HG03196 (cell line): Measurements from ENCODE around the gene PRKCE.

ENCODE experiments used
- ATAC-seq: cut with Tn5 transposase; IDR thresholded peaks from one replicate; pipeline ENCODE4 v1.9.1; 2021; ENCODE audit not compliant: unreplicated experiment

The PRKCE gene

DNA sequence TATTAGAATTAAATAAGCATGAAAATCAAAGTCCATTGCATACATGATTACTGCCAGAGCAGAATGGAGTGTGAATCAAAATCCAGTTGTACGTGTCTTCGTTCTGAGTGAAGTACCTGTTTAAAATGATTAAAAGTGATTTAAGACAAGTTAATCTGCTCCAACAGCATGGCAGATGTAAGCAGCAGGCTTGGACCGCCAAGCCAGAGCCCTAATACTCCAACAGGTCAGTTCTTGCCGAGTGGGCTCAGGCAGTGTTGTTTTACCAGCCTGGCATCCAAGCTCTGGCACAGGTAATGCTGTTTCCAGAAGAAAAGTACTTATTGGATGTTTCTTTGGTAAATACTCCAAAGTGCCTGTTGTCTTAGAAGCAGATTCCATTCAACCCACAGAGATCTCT, 474.3 kb downstream of the PRKCE start:
- no peak for ATAC-seq

DNA sequence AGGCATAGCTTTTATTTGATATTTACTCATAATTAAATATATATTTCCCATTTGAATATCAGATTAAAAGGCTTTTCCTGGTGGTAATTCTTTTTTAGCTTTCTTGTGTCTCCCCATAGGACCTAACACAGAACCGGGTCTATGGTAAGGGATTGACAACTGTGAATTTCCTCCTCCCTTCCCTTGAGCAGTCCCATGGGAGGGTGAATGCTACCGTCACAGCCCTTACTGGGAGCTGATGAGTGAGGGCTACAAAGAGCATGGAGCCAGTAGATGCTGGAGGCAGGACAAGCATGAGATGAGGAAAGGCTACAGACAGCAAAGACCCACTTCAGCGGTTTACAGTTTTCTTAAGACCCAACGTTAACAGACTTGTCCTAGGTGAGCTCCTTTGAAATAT, 475.1 kb downstream of the PRKCE start:
- ATAC-seq, result no peak

DNA sequence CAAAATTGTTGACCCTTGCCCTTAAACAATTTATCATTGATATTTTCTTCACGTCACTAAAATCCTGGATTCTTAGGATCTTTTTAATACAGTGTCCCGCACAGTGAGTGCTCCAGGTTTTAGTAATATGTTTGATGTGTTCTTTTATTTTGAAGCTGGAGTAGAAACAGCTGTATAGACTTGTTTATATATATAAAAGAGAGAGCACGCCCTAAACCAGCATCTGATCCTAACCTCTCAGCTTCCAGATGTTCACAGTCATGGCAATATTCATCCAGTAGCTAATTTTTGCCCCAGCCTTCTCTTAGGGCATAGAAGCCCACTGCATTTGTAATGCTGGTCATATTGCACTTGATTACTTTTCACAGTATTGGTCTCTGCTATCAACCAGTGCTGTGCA, 475.7 kb downstream of the PRKCE start:
- no peak for ATAC-seq

DNA sequence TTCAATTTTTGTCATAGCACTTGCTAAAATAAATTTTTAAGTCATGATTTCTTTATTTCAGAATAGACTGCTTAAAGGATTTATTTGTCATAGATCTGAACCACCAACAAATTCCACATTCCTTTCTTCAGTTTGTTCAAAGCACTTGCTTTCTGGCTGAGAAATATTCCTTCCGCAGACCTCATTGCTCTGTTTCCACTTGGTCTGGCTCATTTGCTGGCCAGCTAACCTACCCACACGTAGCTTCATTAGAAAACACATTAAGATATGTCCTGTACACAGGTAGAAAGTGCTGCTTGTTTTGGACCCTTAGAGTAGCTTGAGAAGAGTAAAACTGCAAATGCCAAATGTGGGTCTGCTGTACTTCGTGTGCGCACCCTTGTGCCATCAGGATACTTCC, 479.0 kb downstream of the PRKCE start:
- ATAC-seq, result no peak

DNA sequence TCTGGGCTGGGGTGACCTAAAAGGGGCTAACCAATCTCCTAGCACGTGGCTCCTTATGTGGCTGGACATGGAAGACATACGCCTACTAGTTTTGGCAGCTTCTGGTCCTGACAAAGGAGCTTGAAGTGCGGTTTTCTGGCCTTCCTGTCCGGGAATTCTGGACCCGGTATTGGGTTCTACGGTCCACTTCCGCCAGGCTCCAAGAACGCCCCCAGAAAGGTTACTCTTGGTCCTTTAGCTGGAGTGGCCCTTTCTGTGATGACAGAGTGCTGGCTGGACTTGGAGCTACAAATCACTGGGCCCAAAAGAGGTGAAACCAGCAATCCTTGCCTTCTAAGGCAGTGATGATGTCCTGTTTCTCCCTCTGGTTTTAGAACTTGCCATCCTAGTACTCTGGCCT, 481.5 kb downstream of the PRKCE start:
- ATAC-seq, result no peak

GRCh38 chr2:46134531-46135227, 483.2 kb downstream of the PRKCE start:
- no peak for ATAC-seq

DNA sequence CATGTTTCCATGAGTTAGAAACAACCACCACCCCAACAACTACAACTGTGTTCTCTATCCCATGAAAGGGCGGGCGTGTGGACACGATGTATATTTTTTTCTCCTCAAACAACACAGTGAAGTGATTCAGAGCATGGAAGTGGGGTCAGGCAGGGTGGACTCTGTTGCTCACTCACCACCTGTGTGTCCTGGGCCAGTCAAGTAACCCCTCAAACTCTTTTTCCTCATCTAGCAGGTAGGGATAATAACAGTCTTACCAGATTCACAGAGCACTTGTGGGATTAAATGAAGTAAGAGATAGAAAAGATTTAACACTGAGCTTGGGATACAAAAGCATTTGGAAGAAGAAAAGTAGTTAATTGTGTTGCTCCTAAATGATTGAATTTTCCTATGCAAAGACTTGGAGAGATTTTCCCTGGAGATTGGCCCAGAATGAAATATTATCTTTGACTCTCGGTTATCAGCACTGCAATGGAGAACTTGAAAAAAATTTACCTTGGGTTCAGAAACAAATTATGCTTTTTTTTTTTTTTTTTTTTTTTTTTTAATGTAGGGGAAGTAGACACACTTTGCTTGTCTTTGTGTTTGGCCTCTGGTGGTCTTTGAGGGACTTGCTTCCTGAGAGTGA, 483.9 kb downstream of the PRKCE start:
- no peak for ATAC-seq

GRCh38 chr2:46135958-46136357, 484.5 kb downstream of the PRKCE start:
- ATAC-seq, result no peak

DNA sequence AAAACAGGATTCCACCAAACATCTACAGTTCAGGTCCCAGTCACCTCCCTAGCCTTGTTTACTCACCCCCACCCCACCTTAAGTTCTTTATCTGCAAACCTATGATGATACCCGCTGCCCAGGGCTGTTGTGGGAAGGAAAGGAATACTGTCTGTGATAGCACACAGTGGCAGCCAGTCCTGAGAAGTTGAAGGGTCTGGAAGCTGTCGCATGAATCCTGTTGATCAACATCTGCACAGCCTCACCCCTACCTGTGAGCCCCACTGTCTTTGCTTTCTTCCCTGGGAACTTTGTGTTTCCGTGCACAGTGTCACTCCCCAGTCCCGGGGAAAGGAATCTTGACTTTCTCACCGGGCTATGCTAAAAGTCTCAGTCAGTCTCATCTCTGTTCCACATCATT, 485.0 kb downstream of the PRKCE start:
- ATAC-seq, result no peak

GRCh38 chr2:46136953-46137352, 485.5 kb downstream of the PRKCE start:
- ATAC-seq, result no peak

- no peak for ATAC-seq
These were observed 491.3 kb downstream of the PRKCE start for GRCh38 chr2:46142546-46143428.

DNA sequence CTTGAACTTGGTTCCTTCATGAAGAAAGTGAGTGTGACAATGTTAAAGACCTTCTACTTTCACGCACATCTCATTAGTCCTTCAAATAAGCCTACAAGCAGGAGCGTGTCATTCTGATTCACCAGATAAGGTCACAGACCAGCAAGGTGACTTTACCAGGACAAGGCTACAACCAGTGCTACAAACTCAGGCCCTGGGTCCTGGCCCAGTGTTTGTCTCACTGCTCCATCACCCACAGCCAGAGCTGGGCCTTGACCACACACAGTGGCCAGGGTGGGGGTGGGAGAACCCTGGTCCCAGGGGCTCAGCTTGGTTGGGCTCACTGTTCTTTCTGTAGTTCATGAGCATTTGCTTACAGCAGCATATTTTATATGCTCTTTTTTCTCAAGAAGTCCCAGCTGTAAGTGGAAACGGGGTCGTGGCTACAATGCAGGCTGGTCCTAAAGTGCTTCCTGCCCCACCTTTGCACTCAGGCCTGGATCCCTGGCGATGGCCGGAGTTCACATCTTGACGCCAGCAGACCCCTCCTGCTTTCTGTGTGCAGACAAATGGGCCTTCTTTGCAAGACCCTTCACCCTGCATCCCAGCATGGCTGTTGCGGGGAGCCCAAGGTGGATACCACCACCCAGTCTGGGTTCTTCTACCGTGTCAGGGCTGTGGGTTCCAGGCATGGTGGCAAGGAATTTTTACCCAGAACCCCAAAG, 492.1 kb downstream of the PRKCE start:
- no peak for ATAC-seq

- no peak for ATAC-seq
These were observed 492.8 kb downstream of the PRKCE start for GRCh38 chr2:46144133-46144800.

GRCh38 chr2:46145017-46145416, 493.5 kb downstream of the PRKCE start:
- no peak for ATAC-seq

- no peak for ATAC-seq
These were observed 494.4 kb downstream of the PRKCE start for GRCh38 chr2:46145840-46146239.

- no peak for ATAC-seq
These were observed 495.5 kb downstream of the PRKCE start for GRCh38 chr2:46146866-46147502.

DNA sequence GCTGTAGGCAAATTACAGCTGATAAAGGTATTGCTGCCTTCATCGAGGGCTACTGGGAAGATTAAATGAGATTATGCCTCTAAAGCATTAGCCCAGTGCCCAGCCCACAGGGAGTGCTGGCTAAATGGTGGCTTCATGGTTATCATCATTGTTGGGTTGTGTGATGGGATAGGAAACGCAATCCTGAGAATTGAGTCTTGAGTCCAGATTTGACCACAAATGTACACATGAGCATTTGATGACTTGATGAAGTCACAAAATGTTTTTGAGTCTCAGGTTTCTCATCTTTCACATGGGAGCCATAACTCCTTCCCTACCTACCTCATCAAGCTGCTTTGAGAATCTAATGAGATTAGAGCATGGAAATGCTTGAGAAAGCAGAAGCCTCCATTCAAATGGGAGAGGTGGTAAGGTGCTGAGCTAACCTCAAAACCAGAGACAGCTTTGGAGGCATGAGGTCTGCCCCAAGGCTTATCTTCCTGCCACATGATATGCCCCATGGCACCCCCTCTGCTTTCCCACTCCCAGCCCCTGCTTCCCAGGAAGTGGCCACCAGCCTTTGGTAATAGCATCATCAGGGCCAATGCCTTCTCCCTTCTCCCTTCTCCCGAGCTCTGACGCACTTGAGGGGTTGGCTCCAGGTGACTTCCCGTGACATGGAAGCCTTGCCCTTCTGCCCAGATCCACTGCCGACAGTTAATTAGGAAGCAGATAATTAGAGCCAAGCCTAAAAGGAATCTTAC, 496.3 kb downstream of the PRKCE start:
- ATAC-seq, result no peak

DNA sequence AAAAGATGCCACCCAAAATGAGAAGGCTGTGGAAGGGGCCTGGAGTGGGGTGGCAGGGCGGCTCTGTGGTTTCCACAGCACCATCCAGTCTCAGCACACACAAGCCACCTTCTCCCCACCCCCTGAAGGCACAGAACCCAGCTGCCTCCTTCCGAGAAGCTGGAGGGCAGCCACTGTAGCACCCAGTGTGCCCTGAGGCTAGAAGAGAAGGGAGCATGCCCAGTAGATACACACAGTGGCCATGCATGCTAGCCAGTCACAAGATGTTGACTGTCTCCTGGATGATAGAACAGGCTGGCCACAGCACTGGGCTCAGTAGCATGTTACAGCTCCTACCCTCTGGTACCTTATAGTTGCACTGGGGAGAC, 496.9 kb downstream of the PRKCE start:
- ATAC-seq, result no peak

DNA sequence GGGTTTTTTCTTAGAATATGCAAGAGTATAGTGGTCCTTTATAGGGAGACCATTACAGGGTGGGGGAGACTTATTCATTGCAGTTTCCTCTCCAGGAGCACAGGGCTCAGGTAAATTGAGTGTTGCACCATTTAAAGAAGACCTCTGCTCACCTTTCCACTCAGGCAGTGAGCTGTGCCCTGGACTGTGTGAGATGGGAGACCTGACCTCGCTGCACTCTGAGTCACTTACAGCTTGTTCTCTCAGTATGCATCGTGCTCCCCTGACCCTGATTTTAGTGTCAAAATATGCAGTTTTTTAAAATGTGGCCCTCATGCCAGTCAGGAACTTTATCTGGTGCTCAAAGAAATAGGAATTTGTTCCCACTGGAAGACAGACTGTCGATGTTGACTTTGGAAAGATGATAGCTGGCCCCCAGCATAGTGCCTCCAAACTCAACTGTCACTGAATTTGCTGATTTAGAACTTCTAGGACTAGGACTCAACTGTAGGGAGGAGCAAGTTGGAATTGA, 499.0 kb downstream of the PRKCE start:
- no peak for ATAC-seq
